HepG2 (cell line): ENCODE data around the gene TLNRD1. TPM values are rescaled to one million over a fixed set of nuclear protein-coding genes. Genes with fewer than 3 reads are reported as not detected.

Experiments used
- ATAC-seq: fragments of 200-7000 bp; cut with Tn5 transposase; 3 replicates; pipeline ENCODE4 v1.9.1; 2020; ENCODE audit warnings: mild to moderate bottlenecking, moderate library complexity
- BruUV-seq: library from RNA; stranded (reverse); fragments of 400-500 nt; replicated peaks from 2 replicates; lab custom pipeline; 2021; lab: Mats Ljungman, UMichigan
- CTCF ChIA-PET: fragments of 300-600 bp; formaldehyde crosslinking; extraction: SDS; loops from one replicate; lab custom pipeline; 2021; ENCODE audit warnings: low total read pairs, inconsistent platforms, low intra/inter-chr PET ratio; lab: Yijun Ruan, JAX
- POLR2A ChIA-PET: fragments of 350-600 bp; sonication (Branson Sonifier 250); formaldehyde crosslinking; loops from one replicate; lab custom pipeline; 2020; ENCODE audit warnings: antibody characterized with exemption, inconsistent platforms; lab: Yijun Ruan, JAX
- DNase-seq: peaks from one replicate; pipeline ENCODE4 v3.0.0-alpha.2; 2015; ENCODE audit warnings: low spot score
- FAIRE-seq: peaks from 3 replicates; lab custom pipeline; 2011; peaks lifted over from hg19 to GRCh38; lab: Jason Lieb, UNC
- H2AFZ ChIP-seq: one replicate; pipeline ENCODE4 v1.6.1; 2011; ENCODE audit warnings: low read length, inconsistent platforms
- H3K27ac ChIP-seq: fragments of 300-600 bp; 3 replicates; pipeline ENCODE4 v1.8.0; 2011; ENCODE audit warnings: mixed run types, mild to moderate bottlenecking, mixed read lengths, low read length, inconsistent platforms; ENCODE audit not compliant: insufficient read depth; ENCODE audit errors: extremely low read length
- H3K27me3 ChIP-seq, 2 experiments: fragments of 200-600 bp in 1 of 2; 2 replicates in 1 of 2; 3 replicates in 1 of 2; pipeline versions ENCODE4 v1.6.0 to v1.8.0; 2011; ENCODE audit warnings: low read length in 2 of 2, mild to moderate bottlenecking in 2 of 2, moderate library complexity in 2 of 2, inconsistent platforms in 1 of 2; ENCODE audit not compliant: insufficient read depth in 2 of 2, control insufficient read depth in 1 of 2
- H3K36me3 ChIP-seq, 2 experiments: fragments of 200-600 bp in 1 of 2; replicated peaks in 1 of 2; 2 replicates in 1 of 2; 3 replicates in 1 of 2; pipeline versions ENCODE4 v1.5.1 to v1.8.0; 2011; ENCODE audit warnings: low read length in 2 of 2, inconsistent platforms in 1 of 2; ENCODE audit not compliant: insufficient read depth in 2 of 2, control insufficient read depth in 1 of 2
- H3K4me1 ChIP-seq: 2 replicates; pipeline ENCODE4 v1.5.1; 2012; ENCODE audit warnings: low read length, inconsistent platforms; ENCODE audit not compliant: insufficient read depth
- H3K4me2 ChIP-seq: 2 replicates; pipeline ENCODE4 v1.6.0; 2011; ENCODE audit warnings: low read depth, low read length, inconsistent platforms
- H3K4me3 ChIP-seq, 3 experiments: fragments of 200-600 bp in 1 of 3; sonication (generic), shearing (Covaris generic) in 1 of 3; replicated peaks in 1 of 3; 2 replicates each; pipeline ENCODE4 v1.5.1; 2011 to 2016; ENCODE audit warnings: low read length in 3 of 3, inconsistent platforms in 2 of 3, low read depth in 2 of 3, mild to moderate bottlenecking in 2 of 3, control low read depth in 1 of 3, mixed read lengths in 1 of 3; ENCODE audit not compliant: insufficient read depth in 1 of 3
- H3K79me2 ChIP-seq: one replicate; pipeline ENCODE4 v1.6.1; 2011; ENCODE audit warnings: low read length, inconsistent platforms; ENCODE audit not compliant: insufficient read depth
- H3K9ac ChIP-seq: 2 replicates; pipeline ENCODE4 v1.6.0; 2011; ENCODE audit warnings: mild to moderate bottlenecking, low read depth, low read length, inconsistent platforms; ENCODE audit not compliant: insufficient read depth
- H3K9me3 ChIP-seq: 2 replicates; pipeline ENCODE4 v1.5.1; 2012; ENCODE audit warnings: mild to moderate bottlenecking, low read length
- H4K20me1 ChIP-seq: 2 replicates; pipeline ENCODE4 v1.6.0; 2011; ENCODE audit warnings: inconsistent platforms, mild to moderate bottlenecking, low read length, moderate library complexity; ENCODE audit not compliant: insufficient read depth
- BRCA1 ChIP-seq: sonication (generic); formaldehyde crosslinking; IDR thresholded peaks from 2 replicates; pipeline ENCODE4 v1.4.0; 2020; ENCODE audit warnings: missing genetic modification reagents
- HNRNPUL1 ChIP-seq: fragments of 200-400 bp; formaldehyde crosslinking; IDR thresholded peaks from 2 replicates; pipeline ENCODE4 v1.6.1; 2017; ENCODE audit warnings: low read depth, mild to moderate bottlenecking, low read length, moderate library complexity
- KDM6A ChIP-seq: IDR thresholded peaks from 2 replicates; pipeline ENCODE4 v1.6.1; 2016; ENCODE audit warnings: low read depth
- NAIF1 ChIP-seq: sonication (generic); formaldehyde crosslinking; IDR thresholded peaks from 2 replicates; pipeline ENCODE4 v1.5.0; 2020; ENCODE audit warnings: mild to moderate bottlenecking, missing genetic modification reagents, borderline replicate concordance
- PHF21A ChIP-seq: sonication (generic); formaldehyde crosslinking; IDR thresholded peaks from 2 replicates; pipeline ENCODE4 v1.5.0; 2020; ENCODE audit warnings: mild to moderate bottlenecking, missing genetic modification reagents
- ZNF430 ChIP-seq: sonication (generic); formaldehyde crosslinking; IDR thresholded peaks from 2 replicates; pipeline ENCODE4 v1.9.0; 2021; ENCODE audit warnings: mild to moderate bottlenecking, missing genetic modification reagents
- ZNF563 ChIP-seq: sonication (generic); formaldehyde crosslinking; IDR thresholded peaks from 2 replicates; pipeline ENCODE4 v1.8.0; 2022; ENCODE audit warnings: mild to moderate bottlenecking, moderate library complexity, missing genetic modification reagents
- ZNF790 ChIP-seq: sonication (generic); formaldehyde crosslinking; IDR thresholded peaks from 2 replicates; pipeline ENCODE4 v1.8.0; 2022; ENCODE audit warnings: missing genetic modification reagents, mild to moderate bottlenecking, borderline replicate concordance
- ZZZ3 ChIP-seq: sonication (generic); formaldehyde crosslinking; IDR thresholded peaks from 2 replicates; pipeline ENCODE4 v1.4.0; 2020; ENCODE audit warnings: missing genetic modification reagents, mild to moderate bottlenecking, borderline replicate concordance
- WGBS: methylation state at CpG from one replicate; pipeline ENCODE4 v1.1.6; 2017; ENCODE audit warnings: low lambda C conversion rate; 5-methylcytosine and 5-hydroxymethylcytosine counted together
- in situ Hi-C: cut with HindIII; loops from 2 replicates; pipeline ENCODE4 v1.10.0; 2017; ENCODE audit warnings: low pct_unique_long_range_greater_than_20kb; ENCODE audit not compliant: extremely low pct_ligation_motif_present
- intact Hi-C: fragments of 100-400 bp; cut with micrococcal nuclease; formaldehyde crosslinking; loops from one replicate; pipeline ENCODE4 v1.10.0; 2022; ENCODE audit not compliant: unreplicated experiment
- polyA plus RNA-seq, 8 experiments: library from polyadenylated mRNA; depleted of rRNA in 3 of 8; stranded (reverse) in 7 of 8; unstranded in 1 of 8; fragments of >200 nt; fragmentation: Illumina TruSeq in 4 of 8; extraction: Trizol in 4 of 8; gene quantifications; 2 replicates each; pipeline versions ENCODE4 v1.2.1 to v1.2.3, GENCODE V29; 2011 to 2016; ENCODE audit warnings: low read depth in 4 of 8, missing spikeins in 1 of 8, mixed read lengths in 1 of 8; ENCODE audit not compliant: insufficient read depth in 1 of 8
- total RNA-seq, 5 experiments: library from RNA; depleted of rRNA; stranded (reverse); fragments of >200 nt; fragmentation: Illumina TruSeq; extraction: Trizol; gene quantifications; 2 replicates each; pipeline ENCODE4 v1.2.3, GENCODE V29; 2016; ENCODE audit warnings: low read depth in 1 of 5
- TF ChIP-seq, protein P1 (sequence below): sonication (generic); formaldehyde crosslinking; IDR thresholded peaks from 2 replicates; pipeline ENCODE4 v1.4.0; 2020; ENCODE audit warnings: missing genetic modification reagents, low read depth, mild to moderate bottlenecking, borderline replicate concordance
- TF ChIP-seq, protein P2 (sequence below): sonication (generic); formaldehyde crosslinking; IDR thresholded peaks from 2 replicates; pipeline ENCODE4 v1.5.1; 2020; ENCODE audit warnings: missing genetic modification reagents, mild to moderate bottlenecking, borderline replicate concordance
- TF ChIP-seq, protein P3 (sequence below): sonication (generic); formaldehyde crosslinking; IDR thresholded peaks from 2 replicates; pipeline ENCODE4 v1.4.0; 2020; ENCODE audit warnings: mild to moderate bottlenecking, missing genetic modification reagents, borderline replicate concordance

TLNRD1 gene
- total and polyA plus RNA-seq, 2 of the 13 experiments (the other 11 are each of a cell fraction or from before 2014, with no cell fraction given): 3.4 to 5.3 TPM

DNA sequence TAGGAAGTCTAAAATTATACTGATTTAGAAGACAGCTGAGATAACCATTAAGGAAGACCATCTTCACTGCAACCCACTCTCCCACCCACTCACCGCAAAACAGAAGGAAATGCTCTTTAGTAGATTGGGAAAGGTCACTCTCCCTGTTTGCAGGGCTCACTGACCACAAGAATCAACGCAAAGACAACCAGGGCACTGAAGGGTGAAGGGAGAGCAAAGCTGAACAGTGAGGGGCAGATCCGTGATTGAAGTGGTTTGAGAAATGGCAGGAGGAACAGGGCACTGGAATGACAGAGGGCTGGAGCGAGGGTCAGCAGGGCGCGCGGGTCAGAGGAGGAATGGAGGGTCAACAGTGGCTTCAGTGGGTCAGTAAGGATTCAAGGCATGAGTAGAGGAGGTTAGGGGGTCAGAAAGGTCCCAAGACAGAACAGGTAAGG is 11.6 kb upstream of the TLNRD1 start:
- Histone ChIP-seq H3K4me2 (peak overlapping the region; percentile 93), H4K20me1 (peaks cover 2% of the 10 kb centered on the region; the same call in 1 of the 2 replicates), H3K79me2 (peaks cover 50% of the 10 kb centered on the region), H3K9ac (peak overlapping the region; percentile 87), H3K27ac (peak overlapping the region; percentile 80), H3K4me1 (peaks cover 41% of the 10 kb centered on the region), H3K9me3 (no peaks in the 10 kb centered on the region), H2AFZ (no peak overlapping the region), H3K27me3 (no peaks in the 10 kb centered on the region; a peak in 1 of 5 replicates), H3K36me3 (0 out of 5 replicates have a peak, but pooled peaks cover 0 to 4% of the 10 kb centered on the region in 2 experiments), H3K4me3 (peak overlapping the region; percentile 86 to 99 (median 95))
- BruUV-seq: no TSS peak
- ChIA-PET POLR2A (interaction anchor here (0.8 to 2.0 kb wide), 4 partner anchors 9 to 35 kb away, joined by 3 to 6 read pairs (median 4); partner anchors contain the start of gene TLNRD1), CTCF (no interaction called here)
- FAIRE-seq: no peak
- intact Hi-C loops (no loop called here), in situ Hi-C loops (no loop called here)
- peak; percentile 75 for ATAC-seq
- WGBS: under 1% methylated on average over 7 of the region's 7 CpGs
- no peak for DNase-seq
- TF ChIP-seq KDM6A (CRISPR knock-in tag) (no peak), HNRNPUL1 (no peak), ZZZ3 (CRISPR knock-in tag) (0 out of 2 replicates have a peak, but pooled peaks have one; percentile 78), NAIF1 (CRISPR knock-in tag) (0 out of 2 replicates have a peak, but pooled peaks have one; percentile 59), BRCA1 (CRISPR knock-in tag) (0 out of 2 replicates have a peak, but pooled peaks have one; percentile 11), ZNF430 (CRISPR knock-in tag) (0 out of 2 replicates have a peak, but pooled peaks have one; percentile 5), ZNF790 (CRISPR knock-in tag) (0 out of 2 replicates have a peak, but pooled peaks have one; percentile 19), PHF21A (CRISPR knock-in tag) (0 out of 2 replicates have a peak, but pooled peaks have one; percentile 2), ZNF563 (CRISPR knock-in tag) (0 out of 2 replicates have a peak, but pooled peaks have one; percentile 13)
- TF ChIP-seq, protein P1, sequence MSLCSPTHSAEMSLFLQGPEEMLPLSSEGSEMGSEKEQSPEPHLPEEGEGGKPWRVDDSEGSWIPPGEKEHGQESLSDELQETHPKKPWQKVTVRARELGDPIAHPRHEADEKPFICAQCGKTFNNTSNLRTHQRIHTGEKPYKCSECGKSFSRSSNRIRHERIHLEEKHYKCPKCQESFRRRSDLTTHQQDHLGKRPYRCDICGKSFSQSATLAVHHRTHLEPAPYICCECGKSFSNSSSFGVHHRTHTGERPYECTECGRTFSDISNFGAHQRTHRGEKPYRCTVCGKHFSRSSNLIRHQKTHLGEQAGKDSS: 0 out of 2 replicates have a peak, but pooled peaks have one; percentile 2
- TF ChIP-seq, protein P2, sequence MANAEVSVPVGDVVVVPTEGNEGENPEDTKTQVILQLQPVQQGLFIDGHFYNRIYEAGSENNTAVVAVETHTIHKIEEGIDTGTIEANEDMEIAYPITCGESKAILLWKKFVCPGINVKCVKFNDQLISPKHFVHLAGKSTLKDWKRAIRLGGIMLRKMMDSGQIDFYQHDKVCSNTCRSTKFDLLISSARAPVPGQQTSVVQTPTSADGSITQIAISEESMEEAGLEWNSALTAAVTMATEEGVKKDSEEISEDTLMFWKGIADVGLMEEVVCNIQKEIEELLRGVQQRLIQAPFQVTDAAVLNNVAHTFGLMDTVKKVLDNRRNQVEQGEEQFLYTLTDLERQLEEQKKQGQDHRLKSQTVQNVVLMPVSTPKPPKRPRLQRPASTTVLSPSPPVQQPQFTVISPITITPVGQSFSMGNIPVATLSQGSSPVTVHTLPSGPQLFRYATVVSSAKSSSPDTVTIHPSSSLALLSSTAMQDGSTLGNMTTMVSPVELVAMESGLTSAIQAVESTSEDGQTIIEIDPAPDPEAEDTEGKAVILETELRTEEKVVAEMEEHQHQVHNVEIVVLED: peak; percentile 2; the same call in 1 of the 2 replicates
- TF ChIP-seq, protein P3, sequence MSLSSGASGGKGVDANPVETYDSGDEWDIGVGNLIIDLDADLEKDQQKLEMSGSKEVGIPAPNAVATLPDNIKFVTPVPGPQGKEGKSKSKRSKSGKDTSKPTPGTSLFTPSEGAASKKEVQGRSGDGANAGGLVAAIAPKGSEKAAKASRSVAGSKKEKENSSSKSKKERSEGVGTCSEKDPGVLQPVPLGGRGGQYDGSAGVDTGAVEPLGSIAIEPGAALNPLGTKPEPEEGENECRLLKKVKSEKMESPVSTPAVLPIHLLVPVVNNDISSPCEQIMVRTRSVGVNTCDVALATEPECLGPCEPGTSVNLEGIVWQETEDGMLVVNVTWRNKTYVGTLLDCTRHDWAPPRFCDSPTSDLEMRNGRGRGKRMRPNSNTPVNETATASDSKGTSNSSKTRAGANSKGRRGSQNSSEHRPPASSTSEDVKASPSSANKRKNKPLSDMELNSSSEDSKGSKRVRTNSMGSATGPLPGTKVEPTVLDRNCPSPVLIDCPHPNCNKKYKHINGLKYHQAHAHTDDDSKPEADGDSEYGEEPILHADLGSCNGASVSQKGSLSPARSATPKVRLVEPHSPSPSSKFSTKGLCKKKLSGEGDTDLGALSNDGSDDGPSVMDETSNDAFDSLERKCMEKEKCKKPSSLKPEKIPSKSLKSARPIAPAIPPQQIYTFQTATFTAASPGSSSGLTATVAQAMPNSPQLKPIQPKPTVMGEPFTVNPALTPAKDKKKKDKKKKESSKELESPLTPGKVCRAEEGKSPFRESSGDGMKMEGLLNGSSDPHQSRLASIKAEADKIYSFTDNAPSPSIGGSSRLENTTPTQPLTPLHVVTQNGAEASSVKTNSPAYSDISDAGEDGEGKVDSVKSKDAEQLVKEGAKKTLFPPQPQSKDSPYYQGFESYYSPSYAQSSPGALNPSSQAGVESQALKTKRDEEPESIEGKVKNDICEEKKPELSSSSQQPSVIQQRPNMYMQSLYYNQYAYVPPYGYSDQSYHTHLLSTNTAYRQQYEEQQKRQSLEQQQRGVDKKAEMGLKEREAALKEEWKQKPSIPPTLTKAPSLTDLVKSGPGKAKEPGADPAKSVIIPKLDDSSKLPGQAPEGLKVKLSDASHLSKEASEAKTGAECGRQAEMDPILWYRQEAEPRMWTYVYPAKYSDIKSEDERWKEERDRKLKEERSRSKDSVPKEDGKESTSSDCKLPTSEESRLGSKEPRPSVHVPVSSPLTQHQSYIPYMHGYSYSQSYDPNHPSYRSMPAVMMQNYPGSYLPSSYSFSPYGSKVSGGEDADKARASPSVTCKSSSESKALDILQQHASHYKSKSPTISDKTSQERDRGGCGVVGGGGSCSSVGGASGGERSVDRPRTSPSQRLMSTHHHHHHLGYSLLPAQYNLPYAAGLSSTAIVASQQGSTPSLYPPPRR (CRISPR knock-in tag): no peak
